ENCODE data around the gene LIPJ. TPM values are rescaled to one million over a fixed set of nuclear protein-coding genes. Genes with fewer than 3 reads are reported as not detected.

Gene LIPJ, protein sequence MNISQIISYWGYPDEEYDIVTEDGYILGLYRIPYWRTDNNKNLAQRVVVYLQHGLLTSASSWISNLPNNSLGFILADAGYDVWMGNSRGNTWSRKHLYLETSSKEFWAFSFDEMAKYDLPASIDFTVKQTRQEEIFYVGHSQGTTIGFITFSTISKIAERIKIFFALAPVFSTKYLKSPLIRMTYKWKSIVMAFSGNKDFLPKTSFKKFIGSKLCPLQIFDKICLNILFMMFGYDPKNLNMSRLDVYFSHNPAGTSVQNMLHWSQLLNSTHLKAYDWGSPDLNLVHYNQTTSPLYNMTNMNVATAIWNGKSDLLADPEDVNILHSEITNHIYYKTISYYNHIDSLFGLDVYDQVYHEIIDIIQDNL
- total RNA-seq (2022) (not detected in 2 replicates), Bru-seq, nascent RNA (not detected), BruChase-seq, experiment 1, labeled RNA remaining after a 6-hour chase (not detected), BruChase-seq, experiment 2, labeled RNA remaining after a 2-hour chase (percentile 5 among the genes with signal in this experiment)
- long read RNA-seq: 0 reads

DNA sequence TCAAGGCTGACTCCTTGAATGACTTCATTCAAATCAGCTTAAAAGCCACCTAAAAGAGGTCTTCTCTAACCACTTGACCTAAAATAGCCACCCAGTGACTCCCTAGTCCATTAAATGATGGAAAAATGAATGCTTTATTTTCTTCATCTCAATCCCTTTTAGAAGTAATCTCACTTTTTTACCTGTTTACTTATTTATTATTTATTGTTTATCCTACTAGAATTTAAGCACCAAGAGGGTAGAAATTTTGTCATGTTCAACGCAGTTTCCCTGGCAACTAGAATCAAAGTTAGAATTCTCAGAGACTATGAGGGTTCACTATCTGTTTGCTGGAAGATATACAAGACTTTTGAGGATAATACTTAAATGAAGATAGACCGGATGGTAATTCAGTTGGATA, at the start of gene LIPJ:
TSS of gene LIPJ (plus strand) at position 301 of the 400 bp plus-strand sequence. CDS start 3,926 bp downstream, outside the sequence.
- H3K36me3 Mint-ChIP-seq (ENCODE audit: insufficient read depth, unreplicated experiment): no peaks in the 10 kb centered on the region
- H3K27ac Mint-ChIP-seq (ENCODE audit: low read depth, unreplicated experiment): no peak within 1 kb of the TSS
- no peak for DNase-seq (ENCODE audit: unreplicated experiment)
- H3K9me3 Mint-ChIP-seq (ENCODE audit: unreplicated experiment): no peaks in the 10 kb centered on the region
- no peaks in the 10 kb centered on the region for H3K4me1 Mint-ChIP-seq (ENCODE audit: insufficient read depth, unreplicated experiment)
- POLR2A ChIA-PET: interaction anchor here (1.1 kb wide), 1 partner anchor 31 kb away, joined by 3 read pairs; no protein-coding TSS in a partner anchor
- no peaks in the 10 kb centered on the region for H3K27me3 Mint-ChIP-seq (ENCODE audit: insufficient read depth, unreplicated experiment)
- CTCF ChIA-PET: no interaction called here
- H3K4me3 Mint-ChIP-seq (ENCODE audit: unreplicated experiment): no peak within 1 kb of the TSS
- BruUV-seq (replicated peaks): no TSS peak
- intact Hi-C loops (cut with micrococcal nuclease): no loop called here
- TF ChIP-seq, protein P1, sequence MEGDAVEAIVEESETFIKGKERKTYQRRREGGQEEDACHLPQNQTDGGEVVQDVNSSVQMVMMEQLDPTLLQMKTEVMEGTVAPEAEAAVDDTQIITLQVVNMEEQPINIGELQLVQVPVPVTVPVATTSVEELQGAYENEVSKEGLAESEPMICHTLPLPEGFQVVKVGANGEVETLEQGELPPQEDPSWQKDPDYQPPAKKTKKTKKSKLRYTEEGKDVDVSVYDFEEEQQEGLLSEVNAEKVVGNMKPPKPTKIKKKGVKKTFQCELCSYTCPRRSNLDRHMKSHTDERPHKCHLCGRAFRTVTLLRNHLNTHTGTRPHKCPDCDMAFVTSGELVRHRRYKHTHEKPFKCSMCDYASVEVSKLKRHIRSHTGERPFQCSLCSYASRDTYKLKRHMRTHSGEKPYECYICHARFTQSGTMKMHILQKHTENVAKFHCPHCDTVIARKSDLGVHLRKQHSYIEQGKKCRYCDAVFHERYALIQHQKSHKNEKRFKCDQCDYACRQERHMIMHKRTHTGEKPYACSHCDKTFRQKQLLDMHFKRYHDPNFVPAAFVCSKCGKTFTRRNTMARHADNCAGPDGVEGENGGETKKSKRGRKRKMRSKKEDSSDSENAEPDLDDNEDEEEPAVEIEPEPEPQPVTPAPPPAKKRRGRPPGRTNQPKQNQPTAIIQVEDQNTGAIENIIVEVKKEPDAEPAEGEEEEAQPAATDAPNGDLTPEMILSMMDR (IDR thresholded peaks at IDR 0.05; ENCODE audit: unreplicated experiment): no peak

DNA sequence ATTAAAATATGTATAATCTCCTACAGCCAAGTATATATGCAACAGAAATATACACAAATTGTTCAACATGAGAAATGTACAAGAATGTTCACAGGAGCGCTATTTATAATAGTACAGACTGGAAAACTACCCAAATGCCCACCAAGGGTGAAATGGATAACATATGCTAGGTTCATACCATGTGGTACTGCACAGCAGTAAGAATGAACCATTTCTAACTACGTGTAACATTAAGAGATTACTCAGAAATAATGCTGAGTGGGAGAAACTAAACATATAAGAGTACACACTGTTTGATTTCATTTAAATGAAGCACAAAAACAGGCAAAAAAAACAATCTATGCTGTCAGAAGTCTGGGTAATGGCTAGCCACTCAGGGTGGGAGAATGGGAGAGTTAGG, 49.2 kb upstream of the LIPJ start:
- Mint-ChIP-seq H3K27me3 (ENCODE audit: insufficient read depth, unreplicated experiment) (no peaks in the 10 kb centered on the region), H3K36me3 (ENCODE audit: insufficient read depth, unreplicated experiment) (no peaks in the 10 kb centered on the region), H3K9me3 (ENCODE audit: unreplicated experiment) (no peaks in the 10 kb centered on the region), H3K4me1 (ENCODE audit: insufficient read depth, unreplicated experiment) (peaks cover 30% of the 10 kb centered on the region), H3K27ac (ENCODE audit: low read depth, unreplicated experiment) (peak overlapping the region; percentile 74), H3K4me3 (ENCODE audit: unreplicated experiment) (no peak overlapping the region)
- no peak for DNase-seq (ENCODE audit: unreplicated experiment)
- CTCF ChIA-PET: interaction anchor here (0.9 kb wide), 1 partner anchor 37 kb away, joined by 4 read pairs; no protein-coding TSS in a partner anchor
- POLR2A ChIA-PET: interaction anchor here (0.6 to 1.7 kb wide), 4 partner anchors 14 to 675 kb away, joined by 3 to 5 read pairs (median 4); no protein-coding TSS in a partner anchor
- intact Hi-C loops (cut with micrococcal nuclease): no loop called here
- no TSS peak for BruUV-seq (replicated peaks)
- TF ChIP-seq, protein P1 (IDR thresholded peaks at IDR 0.05; ENCODE audit: unreplicated experiment): no peak

DNA sequence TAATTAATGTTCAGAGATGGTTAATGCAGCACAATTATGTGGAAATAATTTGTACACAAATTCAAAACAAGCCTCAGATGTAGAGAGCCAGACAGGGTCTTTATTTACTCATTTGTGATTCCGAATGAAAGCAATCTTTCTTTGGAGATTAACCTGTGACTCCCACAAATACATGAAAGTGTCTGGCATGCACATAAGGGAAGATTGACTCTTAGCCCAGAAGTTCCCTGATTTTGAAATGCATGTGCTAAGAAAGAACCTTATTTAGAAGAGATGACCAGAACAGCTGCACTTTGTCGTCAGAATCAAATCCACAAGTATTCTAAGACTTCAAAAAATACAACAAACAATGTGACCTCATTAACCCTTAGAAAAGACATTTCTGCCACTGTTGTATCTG, 48.5 kb upstream of the LIPJ start:
- POLR2A ChIA-PET: interaction anchor here (0.6 kb wide), 1 partner anchor 65 kb away, joined by 3 read pairs; no protein-coding TSS in a partner anchor
- no peaks in the 10 kb centered on the region for H3K9me3 Mint-ChIP-seq (ENCODE audit: unreplicated experiment)
- no peaks in the 10 kb centered on the region for H3K36me3 Mint-ChIP-seq (ENCODE audit: insufficient read depth, unreplicated experiment)

DNA sequence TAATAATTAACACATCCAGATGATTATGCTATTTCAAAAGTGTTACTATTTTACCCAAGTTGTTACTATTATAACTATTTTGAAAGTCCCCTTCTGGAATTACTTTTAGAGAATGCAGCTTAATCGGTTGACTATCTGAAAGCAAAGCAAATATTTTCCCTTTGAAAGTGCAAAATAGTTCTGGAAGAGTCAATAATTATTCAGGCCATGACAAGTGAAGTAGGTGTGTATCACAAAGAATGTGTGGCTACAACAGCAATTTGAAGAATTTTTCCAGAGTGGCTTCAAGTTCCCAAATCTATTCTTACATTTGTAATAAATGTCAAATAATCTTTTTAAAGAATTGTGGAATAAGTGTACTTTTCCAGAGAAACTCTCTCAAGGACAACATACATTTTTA, 46.2 kb upstream of the LIPJ start:
- DNase-seq (ENCODE audit: unreplicated experiment): no peak
- ChIA-PET CTCF (no interaction called here), POLR2A (interaction anchor here (1.2 to 4.3 kb wide), 7 partner anchors 12 to 722 kb away, joined by 3 to 34 read pairs (median 4); partner anchors contain the start of gene ATAD1)
- Mint-ChIP-seq H3K27ac (ENCODE audit: low read depth, unreplicated experiment) (peak overlapping the region; percentile 100), H3K27me3 (ENCODE audit: insufficient read depth, unreplicated experiment) (no peaks in the 10 kb centered on the region), H3K9me3 (ENCODE audit: unreplicated experiment) (no peaks in the 10 kb centered on the region), H3K4me1 (ENCODE audit: insufficient read depth, unreplicated experiment) (peaks cover 30% of the 10 kb centered on the region), H3K4me3 (ENCODE audit: unreplicated experiment) (no peak overlapping the region), H3K36me3 (ENCODE audit: insufficient read depth, unreplicated experiment) (no peaks in the 10 kb centered on the region)
- TF ChIP-seq, protein P1 (IDR thresholded peaks at IDR 0.05; ENCODE audit: unreplicated experiment): no peak
- intact Hi-C loops (cut with micrococcal nuclease): no loop called here
- no TSS peak for BruUV-seq (replicated peaks)

More for the DNA sequence above, 48.5 kb upstream of the LIPJ start:
- no peaks in the 10 kb centered on the region for H3K27me3 Mint-ChIP-seq (ENCODE audit: insufficient read depth, unreplicated experiment)
- H3K27ac Mint-ChIP-seq (ENCODE audit: low read depth, unreplicated experiment): peak overlapping the region; percentile 74
- TF ChIP-seq, protein P1 (IDR thresholded peaks at IDR 0.05; ENCODE audit: unreplicated experiment): no peak
- H3K4me3 Mint-ChIP-seq (ENCODE audit: unreplicated experiment): no peak overlapping the region
- H3K4me1 Mint-ChIP-seq (ENCODE audit: insufficient read depth, unreplicated experiment): peaks cover 30% of the 10 kb centered on the region
- CTCF ChIA-PET: interaction anchor here (0.7 kb wide), 1 partner anchor 676 kb away, joined by 3 read pairs; no protein-coding TSS in a partner anchor
- no peak for DNase-seq (ENCODE audit: unreplicated experiment)
- intact Hi-C loops (cut with micrococcal nuclease): no loop called here
- no TSS peak for BruUV-seq (replicated peaks)
